Panc1 (cell line): ENCODE measurements around the gene GARIN5B. TPM values are rescaled to one million over a fixed set of nuclear protein-coding genes. Genes with fewer than 3 reads are reported as not detected.

Experiments used
- ATAC-seq: fragments of 200-7000 bp; cut with Tn5 transposase; 2 replicates; pipeline ENCODE4 v1.9.1; 2020; ENCODE audit warnings: mild to moderate bottlenecking, moderate library complexity
- BruUV-seq: library from RNA; stranded (reverse); fragments of 400-500 nt; replicated peaks from 2 replicates; lab custom pipeline; 2021; lab: Mats Ljungman, UMichigan
- CTCF ChIA-PET: fragments of 300-600 bp; sonication (Branson Sonifier 250); formaldehyde crosslinking; loops from one replicate; lab custom pipeline; 2022; ENCODE audit warnings: antibody characterized with exemption; lab: Charles Lee
- POLR2A ChIA-PET: fragments of 300-600 bp; sonication (Branson Sonifier 250); formaldehyde crosslinking; loops from one replicate; lab custom pipeline; 2022; ENCODE audit warnings: antibody characterized with exemption; lab: Charles Lee
- DNase-seq: peaks from one replicate; pipeline ENCODE4 v3.0.0-alpha.2; 2010; ENCODE audit warnings: low read depth, low spot score
- H3K27ac ChIP-seq: 2 replicates; pipeline ENCODE4 v1.5.1; 2011; ENCODE audit warnings: mild to moderate bottlenecking, low read length, inconsistent platforms
- H3K27me3 ChIP-seq: fragments of 200-500 bp; sonication (Bioruptor generic); 2 replicates; pipeline ENCODE4 v1.6.0; 2014; ENCODE audit warnings: low read length, inconsistent platforms; ENCODE audit not compliant: control insufficient read depth, insufficient read depth
- H3K36me3 ChIP-seq: fragments of 200-500 bp; sonication (Bioruptor generic); 2 replicates; pipeline ENCODE4 v1.5.1; 2014; ENCODE audit warnings: inconsistent platforms, mild to moderate bottlenecking, low read length, moderate library complexity; ENCODE audit not compliant: control insufficient read depth, insufficient read depth
- H3K4me1 ChIP-seq: 2 replicates; pipeline ENCODE4 v1.5.1; 2011; ENCODE audit warnings: inconsistent platforms, mild to moderate bottlenecking, low read length, moderate library complexity; ENCODE audit not compliant: control insufficient read depth, insufficient read depth
- H3K4me3 ChIP-seq, 2 experiments: 2 replicates each; pipeline ENCODE4 v1.5.1; 2011 to 2012; ENCODE audit warnings: low read depth in 2 of 2, low read length in 2 of 2, mild to moderate bottlenecking in 2 of 2, inconsistent platforms in 1 of 2, moderate library complexity in 1 of 2
- H3K9me3 ChIP-seq: fragments of 200-500 bp; sonication (Bioruptor generic); 2 replicates; pipeline ENCODE4 v1.5.1; 2014; ENCODE audit warnings: low read depth, mild to moderate bottlenecking, inconsistent platforms, low read length, moderate library complexity; ENCODE audit not compliant: control insufficient read depth, insufficient read depth
- POLR2AphosphoS5 ChIP-seq: IDR thresholded peaks from 2 replicates; pipeline ENCODE4 v1.6.1; 2012; ENCODE audit warnings: mild to moderate bottlenecking, low read depth, low read length, moderate library complexity
- SIN3A ChIP-seq: IDR thresholded peaks from 2 replicates; pipeline ENCODE4 v1.6.1; 2012; ENCODE audit warnings: low read depth, mild to moderate bottlenecking, low read length, moderate library complexity, borderline replicate concordance; ENCODE audit not compliant: insufficient read depth
- TCF7L2 ChIP-seq: IDR thresholded peaks from 2 replicates; pipeline ENCODE4 v1.6.1; 2011; ENCODE audit warnings: mild to moderate bottlenecking, low read depth, low read length, inconsistent platforms
- in situ Hi-C: cut with HindIII; loops from 2 replicates; pipeline ENCODE4 v1.10.0; 2016; ENCODE audit warnings: low sequenced_read_pairs, low pct_unique_long_range_greater_than_20kb
- intact Hi-C: fragments of 100-400 bp; cut with micrococcal nuclease; formaldehyde crosslinking; loops from one replicate; pipeline ENCODE4 v1.10.0; 2022; ENCODE audit not compliant: unreplicated experiment
- total RNA-seq: library from RNA; stranded (reverse); gene quantifications from one replicate; pipeline ENCODE4 v1.2.1, GENCODE V29; 2021; ENCODE audit not compliant: unreplicated experiment
- TF ChIP-seq, protein P1 (sequence below): fragments of 450-650 bp; IDR thresholded peaks from 2 replicates; pipeline ENCODE4 v1.5.1; 2017; ENCODE audit warnings: mild to moderate bottlenecking
- TF ChIP-seq, protein P2 (sequence below), 2 experiments: IDR thresholded peaks; 2 replicates each; pipeline ENCODE4 v1.6.1; 2011 to 2012; ENCODE audit warnings: low read depth in 2 of 2, control low read depth in 1 of 2, low read length in 1 of 2, mild to moderate bottlenecking in 1 of 2, moderate library complexity in 1 of 2; ENCODE audit not compliant: insufficient read depth in 1 of 2

The GARIN5B gene
- total RNA-seq, 1 experiment from 2014 or later: not detected

- ChIA-PET CTCF (no interaction called here), POLR2A (no interaction called here)
- in situ Hi-C loops (no loop called here), intact Hi-C loops (no loop called here)
- DNase-seq (no peak), ATAC-seq (no peak)
- Histone ChIP-seq H3K4me3 (no peak overlapping the region), H3K36me3 (no peaks in the 10 kb centered on the region), H3K27me3 (no peaks in the 10 kb centered on the region), H3K27ac (no peak overlapping the region), H3K4me1 (no peaks in the 10 kb centered on the region), H3K9me3 (no peaks in the 10 kb centered on the region)
- no TSS peak for BruUV-seq
- no peak for TF ChIP-seq TCF7L2
- no peak for TF ChIP-seq SIN3A
Observed at GRCh38 chr19:55311397-55311796, 51.7 kb downstream of the GARIN5B start.

GRCh38 chr19:55310498-55310897, 52.6 kb downstream of the GARIN5B start:
- intact Hi-C loops: no loop called here
- BruUV-seq: no TSS peak
- DNase-seq (no peak), ATAC-seq (no peak)
- Histone ChIP-seq H3K27ac (no peak overlapping the region), H3K36me3 (no peaks in the 10 kb centered on the region), H3K4me1 (no peaks in the 10 kb centered on the region), H3K9me3 (no peaks in the 10 kb centered on the region), H3K27me3 (no peaks in the 10 kb centered on the region), H3K4me3 (no peak overlapping the region)
- CTCF ChIA-PET: no interaction called here
- TF ChIP-seq SIN3A (no peak), POLR2AphosphoS5 (no peak), TCF7L2 (no peak)
- TF ChIP-seq, protein P1, sequence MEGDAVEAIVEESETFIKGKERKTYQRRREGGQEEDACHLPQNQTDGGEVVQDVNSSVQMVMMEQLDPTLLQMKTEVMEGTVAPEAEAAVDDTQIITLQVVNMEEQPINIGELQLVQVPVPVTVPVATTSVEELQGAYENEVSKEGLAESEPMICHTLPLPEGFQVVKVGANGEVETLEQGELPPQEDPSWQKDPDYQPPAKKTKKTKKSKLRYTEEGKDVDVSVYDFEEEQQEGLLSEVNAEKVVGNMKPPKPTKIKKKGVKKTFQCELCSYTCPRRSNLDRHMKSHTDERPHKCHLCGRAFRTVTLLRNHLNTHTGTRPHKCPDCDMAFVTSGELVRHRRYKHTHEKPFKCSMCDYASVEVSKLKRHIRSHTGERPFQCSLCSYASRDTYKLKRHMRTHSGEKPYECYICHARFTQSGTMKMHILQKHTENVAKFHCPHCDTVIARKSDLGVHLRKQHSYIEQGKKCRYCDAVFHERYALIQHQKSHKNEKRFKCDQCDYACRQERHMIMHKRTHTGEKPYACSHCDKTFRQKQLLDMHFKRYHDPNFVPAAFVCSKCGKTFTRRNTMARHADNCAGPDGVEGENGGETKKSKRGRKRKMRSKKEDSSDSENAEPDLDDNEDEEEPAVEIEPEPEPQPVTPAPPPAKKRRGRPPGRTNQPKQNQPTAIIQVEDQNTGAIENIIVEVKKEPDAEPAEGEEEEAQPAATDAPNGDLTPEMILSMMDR: no peak
- TF ChIP-seq, protein P2, sequence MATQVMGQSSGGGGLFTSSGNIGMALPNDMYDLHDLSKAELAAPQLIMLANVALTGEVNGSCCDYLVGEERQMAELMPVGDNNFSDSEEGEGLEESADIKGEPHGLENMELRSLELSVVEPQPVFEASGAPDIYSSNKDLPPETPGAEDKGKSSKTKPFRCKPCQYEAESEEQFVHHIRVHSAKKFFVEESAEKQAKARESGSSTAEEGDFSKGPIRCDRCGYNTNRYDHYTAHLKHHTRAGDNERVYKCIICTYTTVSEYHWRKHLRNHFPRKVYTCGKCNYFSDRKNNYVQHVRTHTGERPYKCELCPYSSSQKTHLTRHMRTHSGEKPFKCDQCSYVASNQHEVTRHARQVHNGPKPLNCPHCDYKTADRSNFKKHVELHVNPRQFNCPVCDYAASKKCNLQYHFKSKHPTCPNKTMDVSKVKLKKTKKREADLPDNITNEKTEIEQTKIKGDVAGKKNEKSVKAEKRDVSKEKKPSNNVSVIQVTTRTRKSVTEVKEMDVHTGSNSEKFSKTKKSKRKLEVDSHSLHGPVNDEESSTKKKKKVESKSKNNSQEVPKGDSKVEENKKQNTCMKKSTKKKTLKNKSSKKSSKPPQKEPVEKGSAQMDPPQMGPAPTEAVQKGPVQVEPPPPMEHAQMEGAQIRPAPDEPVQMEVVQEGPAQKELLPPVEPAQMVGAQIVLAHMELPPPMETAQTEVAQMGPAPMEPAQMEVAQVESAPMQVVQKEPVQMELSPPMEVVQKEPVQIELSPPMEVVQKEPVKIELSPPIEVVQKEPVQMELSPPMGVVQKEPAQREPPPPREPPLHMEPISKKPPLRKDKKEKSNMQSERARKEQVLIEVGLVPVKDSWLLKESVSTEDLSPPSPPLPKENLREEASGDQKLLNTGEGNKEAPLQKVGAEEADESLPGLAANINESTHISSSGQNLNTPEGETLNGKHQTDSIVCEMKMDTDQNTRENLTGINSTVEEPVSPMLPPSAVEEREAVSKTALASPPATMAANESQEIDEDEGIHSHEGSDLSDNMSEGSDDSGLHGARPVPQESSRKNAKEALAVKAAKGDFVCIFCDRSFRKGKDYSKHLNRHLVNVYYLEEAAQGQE (IDR thresholded peaks at IDR 0.05; ENCODE audit: insufficient read depth in 1 of 2, low read depth in 2 of 2, low read length in 1 of 2): no peak
- POLR2A ChIA-PET: no interaction called here
- in situ Hi-C loops: no loop called here

DNA sequence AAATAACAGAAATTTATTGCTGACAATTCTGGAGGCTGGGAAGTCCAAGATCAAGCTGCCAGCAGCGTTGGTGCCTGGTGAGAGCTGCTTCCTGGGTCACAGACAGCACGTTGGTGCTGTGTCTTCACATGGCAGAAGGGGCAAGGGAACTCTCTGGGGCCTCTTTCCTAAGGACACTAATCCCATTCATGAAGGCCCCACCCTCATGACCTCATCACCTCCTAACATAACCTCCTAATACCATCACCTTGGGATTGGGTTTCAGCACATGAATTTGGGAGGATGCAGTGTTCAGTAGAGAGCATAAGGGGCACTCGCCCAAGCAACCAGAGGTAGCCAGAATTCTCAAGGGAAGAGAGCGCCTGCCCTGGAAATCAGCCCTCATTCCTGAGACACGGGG, 53.6 kb downstream of the GARIN5B start:
- POLR2A ChIA-PET: no interaction called here

More for the DNA sequence above, 53.6 kb downstream of the GARIN5B start:
- DNase-seq (no peak), ATAC-seq (no peak)
- no peak overlapping the region for H3K4me3 ChIP-seq
- TF ChIP-seq POLR2AphosphoS5 (no peak), SIN3A (no peak), TCF7L2 (no peak)
- TF ChIP-seq, protein P2 (IDR thresholded peaks at IDR 0.05; ENCODE audit: insufficient read depth in 1 of 2, low read depth in 2 of 2, low read length in 1 of 2): no peak
- TF ChIP-seq, protein P1: no peak
- no peaks in the 10 kb centered on the region for H3K36me3 ChIP-seq
- intact Hi-C loops: no loop called here
- H3K9me3 ChIP-seq: no peaks in the 10 kb centered on the region
- H3K4me1 ChIP-seq: no peaks in the 10 kb centered on the region
- BruUV-seq: TSS peak; percentile 54
- H3K27ac ChIP-seq: no peak overlapping the region
- in situ Hi-C loops: no loop called here
- no peaks in the 10 kb centered on the region for H3K27me3 ChIP-seq
- CTCF ChIA-PET: no interaction called here
